ENCODE results near the gene ALK. TPM values are rescaled to one million over a fixed set of nuclear protein-coding genes. Genes with fewer than 3 reads are reported as not detected.
A peak's percentile ranks its signal among the peaks of the same experiment; 100 is the strongest.

ALK gene
- total RNA-seq, 1 experiment from 2014 or later: 0.37 TPM

DNA sequence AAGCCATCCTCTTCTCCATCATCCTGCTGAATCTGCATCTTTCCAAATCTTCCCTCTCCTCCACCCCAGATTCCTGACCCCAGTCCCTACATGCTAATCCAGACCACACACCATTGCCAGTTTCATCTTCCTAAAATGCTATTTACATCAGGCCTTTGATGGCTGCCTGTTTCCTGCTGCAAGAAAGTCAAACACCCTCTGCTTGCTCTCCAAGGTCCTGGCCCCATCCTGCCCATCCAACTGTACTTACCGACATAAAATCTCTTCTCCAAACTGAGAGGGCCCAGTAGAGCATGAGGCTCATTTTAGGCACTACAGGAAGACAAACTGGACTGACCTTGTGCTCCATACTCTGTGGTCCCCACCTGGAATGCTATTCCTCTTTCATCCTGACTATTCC is 19.0 kb downstream of the ALK start:
- no peak for DNase-seq (ENCODE audit: low read depth)

DNA sequence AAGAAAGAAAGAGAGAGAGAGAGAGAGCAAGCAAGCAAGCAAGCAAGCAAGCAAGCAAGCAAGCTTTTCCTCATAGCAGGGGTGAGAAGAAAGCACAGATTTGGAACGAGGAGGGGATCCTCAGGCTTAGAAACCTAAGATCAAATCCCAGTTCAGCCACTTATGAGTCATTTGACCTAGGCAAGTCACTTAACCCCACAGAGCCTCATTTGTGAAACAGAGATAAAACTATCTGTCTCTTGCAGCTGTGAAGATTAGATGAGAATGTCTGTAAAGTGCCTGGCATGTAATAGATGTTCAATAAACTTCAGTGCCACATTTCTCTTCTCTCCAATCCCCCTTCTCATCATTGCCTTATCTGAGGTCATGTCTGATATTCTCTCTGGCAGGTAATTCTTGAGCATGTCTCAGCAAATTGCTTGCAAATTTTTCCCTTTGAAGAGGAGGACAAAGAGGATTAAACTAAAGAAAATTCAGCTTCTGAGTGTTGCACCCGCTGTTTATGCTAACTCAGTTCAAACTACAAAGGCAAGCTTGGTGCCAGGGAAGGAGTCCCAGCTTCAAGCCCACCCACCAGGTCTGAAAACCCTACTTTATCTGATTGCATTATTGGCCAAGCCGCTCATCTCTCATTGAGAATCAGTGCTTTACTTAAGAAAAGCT is 20.3 kb downstream of the ALK start:
- DNase-seq (ENCODE audit: low read depth): no peak

DNA sequence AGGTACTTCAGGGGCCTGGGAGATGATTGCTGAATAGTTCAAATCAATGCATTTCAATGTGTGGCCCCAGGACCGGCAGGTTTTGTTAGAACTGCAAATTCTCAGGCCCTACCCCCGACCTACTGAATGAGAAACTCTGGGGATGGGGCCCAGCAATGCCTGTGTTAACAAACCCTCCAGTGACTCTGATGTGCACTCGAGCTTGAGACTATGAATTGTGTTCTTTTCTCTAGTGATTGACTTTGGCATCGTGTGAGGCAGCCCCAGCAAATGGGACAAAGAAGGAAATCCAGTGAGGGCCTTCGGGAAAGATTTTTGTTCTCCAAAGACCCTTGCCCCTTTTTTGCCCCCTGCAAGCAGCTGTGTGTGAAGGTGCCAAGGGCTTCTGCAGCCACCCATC is 22.4 kb downstream of the ALK start:
- no peak for DNase-seq (ENCODE audit: low read depth)

DNA sequence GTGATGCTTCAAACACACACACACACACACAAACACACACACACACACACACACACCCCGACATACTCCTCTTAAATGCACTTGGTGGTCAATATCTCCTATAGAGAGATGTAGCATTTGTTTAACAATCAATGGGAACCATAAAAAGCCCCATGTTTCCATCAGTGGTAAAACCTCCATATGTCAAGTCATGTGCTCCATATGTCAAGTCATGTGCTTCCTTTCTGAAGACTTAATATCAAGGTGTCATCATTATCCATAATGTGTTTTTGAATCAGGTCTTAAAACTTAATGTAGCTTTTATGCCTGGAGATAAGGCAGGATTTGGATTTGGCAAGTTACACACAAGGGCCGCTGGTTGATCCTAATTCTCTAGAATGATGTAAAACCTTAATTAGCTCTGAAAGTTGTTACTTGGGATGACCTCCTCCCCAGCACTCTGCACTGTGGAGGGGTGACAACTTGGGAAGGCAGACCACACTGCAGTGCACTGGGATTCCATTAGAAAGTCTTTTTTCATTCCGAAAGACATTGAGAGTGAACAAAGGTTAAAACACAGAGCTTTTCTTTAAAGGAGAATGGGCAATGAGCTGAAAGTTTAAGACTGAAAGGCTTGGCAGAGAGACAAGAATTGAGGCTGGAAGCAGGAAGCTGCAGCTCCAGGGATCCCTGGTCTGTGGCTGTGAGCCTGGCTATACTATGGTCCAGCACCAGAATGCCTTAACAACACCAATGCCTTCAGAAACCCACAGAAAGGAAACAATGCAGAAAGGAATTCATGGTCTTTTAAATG is 26.4 kb downstream of the ALK start:
- no peak for DNase-seq (ENCODE audit: low read depth)

DNA sequence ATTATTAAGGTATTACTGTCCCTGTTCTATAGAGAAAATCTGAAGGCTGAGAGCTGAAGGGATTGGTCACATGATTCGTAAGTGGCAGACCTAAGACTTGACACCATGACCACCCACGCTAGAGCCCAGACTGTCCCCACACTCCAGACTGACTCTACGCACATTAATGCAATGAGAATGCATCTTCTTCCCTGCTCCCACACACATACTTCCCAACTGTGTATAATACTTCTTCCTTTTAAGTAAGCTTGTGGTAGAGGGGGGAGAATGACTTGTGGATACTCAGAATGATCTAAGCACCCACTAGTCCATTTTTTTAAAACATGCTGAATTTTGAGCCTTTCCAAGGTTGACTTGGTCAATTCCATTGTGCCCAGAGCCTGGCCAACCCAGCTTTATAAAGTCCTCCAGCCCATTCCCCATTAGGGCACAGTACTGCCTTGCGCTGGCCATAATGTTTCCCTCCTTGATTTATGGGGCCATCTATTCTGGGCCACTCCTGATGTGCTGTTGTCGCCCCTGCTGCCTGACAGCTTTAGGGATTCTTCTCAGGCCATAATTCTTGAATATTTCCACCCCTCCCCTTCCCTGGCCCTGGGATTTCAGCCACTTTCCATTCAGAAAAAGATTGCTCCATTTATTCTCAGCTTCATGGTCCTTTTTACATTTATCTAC is 28.7 kb downstream of the ALK start:
- DNase-seq (ENCODE audit: low read depth): no peak

DNA sequence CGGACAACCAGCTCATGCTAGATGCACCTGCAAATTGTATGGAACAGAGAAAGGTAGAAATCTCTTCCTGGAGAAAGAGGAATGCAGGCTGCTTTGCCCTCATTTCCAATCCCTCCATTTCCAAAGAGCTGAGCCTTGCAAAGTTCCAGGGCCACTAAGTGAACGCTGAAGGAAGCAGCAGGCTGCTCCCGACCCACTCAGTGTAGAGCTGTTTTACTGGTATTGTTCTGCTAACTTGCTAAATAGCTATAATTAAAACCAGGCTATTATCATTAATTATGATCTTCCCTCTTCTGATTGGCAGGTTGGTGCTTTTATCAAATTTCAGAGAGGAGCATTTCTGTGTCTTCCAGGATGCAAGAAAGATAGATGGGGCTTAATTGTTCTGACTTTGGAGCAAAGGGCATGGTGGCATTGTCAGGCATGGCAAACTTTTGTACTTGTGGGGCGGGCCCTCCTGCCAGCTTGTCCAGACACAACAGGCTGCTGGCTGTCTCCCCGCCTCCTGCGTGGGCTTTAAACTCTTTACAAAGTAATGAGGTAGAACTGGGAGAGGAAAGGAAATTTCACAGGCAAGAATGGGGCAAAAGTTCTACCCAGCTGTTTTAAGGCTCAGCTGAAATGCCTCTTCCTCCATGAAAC is 40.2 kb downstream of the ALK start:
- DNase-seq (ENCODE audit: low read depth): no peak

DNA sequence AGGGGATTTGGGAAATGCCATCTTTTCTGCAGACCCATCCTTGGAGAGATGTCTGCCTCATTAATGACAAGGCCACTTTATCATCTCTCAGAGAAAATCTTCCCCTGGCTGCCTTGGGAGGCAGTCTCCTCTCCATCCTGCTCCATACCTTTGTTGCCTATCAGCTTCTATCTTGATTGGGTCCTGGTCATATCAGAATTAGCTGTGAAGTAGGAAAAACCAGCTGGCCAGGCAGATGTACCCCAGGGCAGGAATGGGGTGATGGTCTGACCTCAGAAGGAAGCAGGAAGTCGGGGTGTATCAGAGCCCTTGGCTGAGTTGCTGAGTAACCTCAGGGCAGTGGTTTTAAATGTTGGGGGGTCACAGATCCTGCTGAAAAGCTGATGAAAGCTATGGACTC is 41.3 kb downstream of the ALK start:
- no peak for DNase-seq (ENCODE audit: low read depth)

DNA sequence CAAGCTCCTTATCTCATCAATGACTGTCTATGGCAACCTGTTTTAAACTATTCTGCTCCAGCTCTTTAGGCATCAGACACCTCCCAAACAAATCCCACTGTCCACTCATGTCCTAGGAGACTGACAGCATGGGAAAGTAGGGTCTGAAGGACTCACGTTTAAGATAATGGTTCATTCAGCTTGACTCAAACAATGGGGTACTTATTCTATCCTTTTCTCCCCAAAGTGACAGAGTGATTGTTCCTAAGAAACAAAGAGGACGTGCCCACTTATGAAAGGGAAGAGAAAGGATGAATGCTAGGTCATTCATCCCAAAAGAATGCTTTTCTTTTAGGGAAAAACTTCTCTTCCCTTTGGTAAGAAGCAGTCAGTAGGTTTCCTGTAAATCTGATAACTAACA is 41.9 kb downstream of the ALK start:
- no peak for DNase-seq (ENCODE audit: low read depth)

DNA sequence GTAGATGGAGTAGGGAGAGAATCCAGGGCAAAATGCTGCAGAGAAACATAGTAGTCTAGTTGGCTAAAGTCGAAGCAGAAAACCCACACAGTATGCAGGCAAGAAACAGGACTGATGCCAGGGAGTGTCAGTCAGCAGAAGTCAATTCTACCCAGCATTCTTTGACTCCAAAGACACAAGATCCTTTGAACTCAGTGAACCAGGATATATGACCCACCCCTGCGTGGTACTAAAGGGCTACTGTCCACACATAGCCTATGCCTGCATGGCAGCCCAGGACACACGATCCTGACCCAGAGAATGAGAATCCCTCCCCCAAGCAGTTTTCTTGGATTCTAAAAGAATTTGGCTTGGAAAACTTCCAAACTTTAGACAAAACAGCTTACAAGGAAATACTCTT is 42.5 kb downstream of the ALK start:
- peak; percentile 89 for DNase-seq (ENCODE audit: low read depth)

DNA sequence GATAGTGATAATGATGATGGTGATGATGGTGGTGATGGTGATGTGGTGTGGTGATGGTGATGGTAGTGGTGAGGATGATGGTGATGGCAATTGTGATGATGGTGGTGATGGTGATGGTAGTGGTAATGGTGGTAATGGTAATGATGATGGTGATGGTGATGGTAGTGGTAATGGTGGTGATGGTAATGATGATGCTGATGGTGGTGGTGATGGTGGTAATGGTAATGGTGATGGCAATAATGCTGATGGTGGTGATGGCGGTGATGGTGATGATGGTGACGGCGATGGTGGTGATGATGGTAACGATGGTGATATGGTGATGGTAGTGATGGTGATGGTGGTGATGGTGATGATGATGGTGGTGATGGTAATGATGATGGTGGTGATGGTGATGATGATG is 45.0 kb downstream of the ALK start:
- no peak for DNase-seq (ENCODE audit: low read depth)

DNA sequence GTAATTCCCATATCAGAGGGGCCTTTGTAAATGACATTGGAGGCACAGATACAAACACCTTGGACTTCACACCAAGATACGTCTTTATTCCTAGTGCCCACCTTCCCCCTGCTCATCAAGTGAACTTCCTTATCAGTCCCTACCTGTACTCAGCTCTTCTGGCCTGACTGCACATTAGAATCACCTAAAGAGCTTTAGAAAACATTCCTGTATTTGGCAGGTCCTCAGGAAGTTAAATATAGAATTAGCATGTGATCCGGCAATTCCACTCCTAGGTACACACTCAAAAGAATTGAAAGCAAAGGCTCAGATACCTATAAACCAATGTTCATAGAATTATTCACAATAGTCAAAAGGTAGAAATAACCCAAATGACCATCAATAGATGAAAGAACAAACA is 46.6 kb downstream of the ALK start:
- no peak for DNase-seq (ENCODE audit: low read depth)

DNA sequence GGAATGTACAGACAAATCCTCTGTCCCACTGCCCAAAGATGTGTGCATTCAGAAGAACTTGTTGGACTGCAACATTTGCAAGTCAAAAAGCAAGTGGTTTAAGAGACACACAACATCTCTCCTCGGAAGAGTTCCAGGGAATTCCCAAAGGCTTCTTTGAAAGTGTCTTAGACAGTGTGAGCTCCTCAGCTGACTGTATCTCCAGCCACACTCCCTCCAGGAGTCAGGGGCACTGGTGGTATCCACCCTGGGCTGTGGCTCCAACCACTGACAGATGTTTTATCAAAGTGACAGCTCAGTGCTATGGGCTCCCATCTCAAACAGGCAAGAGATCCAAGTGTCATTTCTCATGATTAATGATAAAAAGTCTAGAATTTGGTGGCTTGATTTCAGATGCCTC is 48.5 kb downstream of the ALK start:
- DNase-seq (ENCODE audit: low read depth): no peak

DNA sequence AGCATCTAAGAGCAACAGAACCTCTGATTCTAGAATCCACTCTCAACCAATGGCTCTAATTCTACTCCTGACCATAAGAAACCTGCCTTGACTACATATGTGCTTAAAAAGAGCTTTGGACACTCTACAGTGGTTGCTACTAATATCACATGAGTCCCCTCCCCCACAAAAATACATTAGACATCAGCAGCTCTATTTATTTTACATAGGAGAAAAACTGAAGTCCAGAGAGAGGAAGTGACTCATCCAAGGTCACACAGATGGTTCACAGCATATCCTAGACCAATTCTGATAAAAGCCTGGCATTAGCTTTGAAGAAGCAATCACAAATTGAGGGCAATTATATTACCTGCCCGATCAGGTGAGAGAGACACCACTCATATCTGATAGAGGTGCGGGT is 49.8 kb downstream of the ALK start:
- DNase-seq (ENCODE audit: low read depth): no peak

DNA sequence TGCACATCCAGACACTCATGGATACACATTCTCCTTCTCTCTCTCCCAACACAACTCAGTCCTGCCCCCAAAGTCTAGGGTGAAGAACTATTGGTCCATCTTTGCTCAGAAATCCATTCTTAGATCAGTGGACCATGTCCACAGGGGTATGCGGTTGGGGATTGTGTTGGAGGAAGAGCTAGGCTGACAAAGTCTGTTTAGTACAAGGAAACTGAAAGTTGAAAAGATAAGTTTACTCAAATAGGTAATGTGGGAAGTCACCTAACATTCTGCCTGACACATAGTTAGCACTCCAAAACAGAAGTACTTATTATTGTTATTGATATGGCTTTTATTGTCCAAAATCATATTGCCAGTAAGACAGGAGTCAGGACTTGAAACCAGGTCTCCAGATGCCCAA is 55.9 kb downstream of the ALK start:
- DNase-seq (ENCODE audit: low read depth): no peak

DNA sequence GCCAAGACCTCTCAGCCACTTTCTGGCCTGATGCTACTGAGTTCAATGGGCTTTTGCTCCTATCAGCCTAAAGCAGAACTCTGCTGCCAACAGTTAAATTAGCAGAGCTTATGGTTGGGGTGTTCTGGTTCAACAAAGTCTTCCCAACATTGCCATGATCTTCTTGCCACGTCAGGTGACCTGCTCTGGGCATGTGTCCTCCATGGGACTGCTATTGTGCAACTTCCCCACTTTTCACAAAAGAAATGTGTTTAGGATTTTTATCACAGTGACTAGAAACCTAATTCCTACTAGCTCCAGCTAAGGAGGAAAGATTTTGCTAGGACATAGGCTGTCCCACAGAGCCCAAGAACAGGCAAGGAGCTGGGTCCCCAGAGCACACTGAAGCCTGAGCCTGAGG is 56.4 kb downstream of the ALK start:
- DNase-seq (ENCODE audit: low read depth): no peak

DNA sequence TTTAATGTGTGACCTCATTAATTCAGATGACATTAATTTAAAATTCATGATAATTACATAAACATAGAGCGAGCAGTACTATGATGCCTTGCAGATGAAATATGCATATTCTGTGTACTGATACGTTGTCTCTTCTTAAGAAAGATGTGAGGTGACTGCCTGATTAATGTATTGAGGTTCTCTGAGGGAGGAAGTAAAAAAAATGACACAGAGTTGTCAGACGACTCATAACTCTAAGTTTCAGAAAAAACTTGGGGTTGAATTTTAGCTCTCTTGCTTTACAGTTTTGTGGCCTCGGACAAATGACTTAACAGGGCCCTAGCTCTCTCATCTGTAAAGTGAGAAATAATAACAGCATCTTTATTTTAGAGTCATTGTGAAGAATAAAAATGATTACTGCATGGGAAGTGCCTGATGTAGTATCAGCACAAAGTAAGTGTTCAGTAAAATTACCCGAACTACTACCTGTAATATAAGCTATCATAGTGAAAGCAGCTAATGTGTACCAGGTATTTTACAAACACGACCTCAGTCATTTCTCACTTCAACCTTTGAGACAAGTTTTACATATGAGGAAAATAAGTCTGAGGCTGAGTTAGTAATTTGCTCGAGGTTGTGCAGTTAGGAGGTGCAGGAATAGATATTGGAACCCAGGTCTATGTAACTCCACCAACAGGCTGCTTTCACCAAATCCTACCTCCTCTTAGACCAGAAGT is 65.3 kb downstream of the ALK start:
- DNase-seq (ENCODE audit: low read depth): no peak

DNA sequence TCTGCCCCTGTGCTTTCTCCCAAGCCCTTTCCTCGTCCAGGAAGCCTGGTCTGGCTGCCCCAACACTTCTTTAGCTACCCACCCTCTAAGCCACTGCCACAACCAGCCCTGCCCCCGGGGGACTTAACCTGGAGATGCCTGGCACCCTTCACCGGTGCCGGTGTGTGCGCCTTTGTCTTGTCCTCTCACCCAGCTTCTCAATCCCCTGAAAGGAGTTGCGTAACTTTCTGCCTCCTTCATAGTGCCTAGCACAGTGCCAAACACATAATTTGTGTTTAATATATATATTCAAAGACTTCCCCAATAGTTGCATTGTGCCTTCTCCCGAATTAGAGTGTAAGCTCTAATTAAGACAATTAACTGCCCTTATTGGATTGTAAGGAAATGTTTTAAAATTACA is 70.6 kb downstream of the ALK start:
- no peak for DNase-seq (ENCODE audit: low read depth)

DNA sequence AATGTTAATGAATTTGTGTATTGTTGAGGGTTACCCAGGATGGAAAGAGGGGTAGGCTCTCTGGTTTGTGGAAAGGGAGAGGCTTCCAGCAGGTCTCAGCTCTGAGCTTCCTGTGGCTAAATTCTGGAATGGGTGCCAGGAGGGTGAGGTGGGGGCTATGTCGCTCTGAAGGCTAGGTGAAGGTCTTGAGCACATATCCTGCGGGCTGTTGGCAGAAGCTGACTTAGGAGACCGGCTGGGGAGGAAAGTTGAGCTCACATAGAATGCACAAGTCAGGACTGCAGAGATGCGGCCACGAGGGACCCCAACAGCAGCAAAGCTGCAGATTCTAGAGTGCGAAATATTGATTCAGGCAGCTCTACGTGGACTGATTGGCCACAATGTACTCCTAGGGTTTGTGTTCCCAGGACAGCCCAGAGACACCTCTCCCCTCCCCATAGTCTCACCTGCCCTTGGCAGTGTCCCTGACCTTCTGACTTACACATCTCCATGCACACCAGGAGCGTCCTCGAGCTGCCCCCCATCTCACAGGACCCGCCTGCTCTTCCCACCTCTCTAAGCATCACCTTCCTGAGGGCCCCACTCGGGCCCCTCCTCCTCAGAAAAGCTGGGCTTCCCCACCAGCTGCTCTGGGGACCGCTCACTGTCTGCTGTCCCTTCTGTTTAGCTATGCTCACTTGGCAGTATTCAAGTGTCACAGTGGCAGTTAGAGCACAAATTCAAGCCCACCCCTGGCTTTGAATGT is 72.6 kb downstream of the ALK start:
- DNase-seq (ENCODE audit: low read depth): no peak

DNA sequence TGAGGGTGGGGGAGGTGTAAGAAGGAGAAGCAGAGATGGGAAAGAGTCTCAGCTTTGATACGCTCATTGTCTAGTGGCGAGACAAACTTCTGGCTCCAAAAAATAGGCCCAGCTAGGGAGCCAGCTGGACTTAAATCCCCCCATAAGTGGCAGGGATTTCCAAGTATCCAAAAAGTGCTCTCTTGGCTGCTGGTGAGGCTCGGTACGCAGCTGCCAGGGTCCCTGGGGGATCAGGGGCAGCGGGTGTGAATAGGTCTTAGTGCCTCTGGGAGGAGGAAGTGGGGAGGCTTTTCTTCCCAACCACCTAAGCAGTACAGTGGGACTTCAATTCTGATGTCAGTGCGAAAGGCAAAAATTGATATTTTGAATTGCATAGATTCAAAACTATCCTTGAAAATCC is 73.5 kb downstream of the ALK start:
- no peak for DNase-seq (ENCODE audit: low read depth)

DNA sequence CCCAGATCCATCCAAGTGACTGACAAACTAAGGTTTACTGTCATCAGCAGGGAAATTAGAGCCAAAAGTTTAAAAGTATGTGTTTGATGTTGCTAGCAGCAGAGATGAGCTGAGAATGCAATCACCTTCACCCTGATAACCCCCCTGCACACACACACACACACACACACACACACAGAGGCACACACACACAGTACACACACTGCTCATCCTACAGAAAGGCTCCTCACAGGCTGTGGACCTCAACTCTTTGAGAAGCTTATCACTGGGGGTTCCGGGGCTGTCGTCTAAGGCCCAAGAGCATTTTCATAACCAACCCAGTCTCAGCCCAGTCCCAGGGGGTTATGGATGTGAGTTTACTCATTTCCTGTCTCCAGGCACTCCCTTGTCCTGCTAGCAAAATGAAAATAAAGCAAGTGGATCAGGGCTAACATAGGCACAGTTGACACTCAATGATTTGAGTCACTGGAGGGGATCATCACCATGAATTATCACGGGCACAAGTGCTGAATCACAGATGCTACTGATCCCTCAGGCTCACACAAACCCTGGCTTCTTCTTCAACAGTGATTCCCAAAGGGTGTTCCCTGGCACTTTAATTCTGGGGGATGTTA is 76.6 kb downstream of the ALK start:
- peak; percentile 76 for DNase-seq (ENCODE audit: low read depth)

All from M059J (cell line).